Measurements from ENCODE around the gene INAFM1.
"Not testable (repeated sequence)": the region's sequence is repeated elsewhere in the genome, so short reads cannot be mapped to it uniquely, and the experiment has no call there.

Gene INAFM1

DNA sequence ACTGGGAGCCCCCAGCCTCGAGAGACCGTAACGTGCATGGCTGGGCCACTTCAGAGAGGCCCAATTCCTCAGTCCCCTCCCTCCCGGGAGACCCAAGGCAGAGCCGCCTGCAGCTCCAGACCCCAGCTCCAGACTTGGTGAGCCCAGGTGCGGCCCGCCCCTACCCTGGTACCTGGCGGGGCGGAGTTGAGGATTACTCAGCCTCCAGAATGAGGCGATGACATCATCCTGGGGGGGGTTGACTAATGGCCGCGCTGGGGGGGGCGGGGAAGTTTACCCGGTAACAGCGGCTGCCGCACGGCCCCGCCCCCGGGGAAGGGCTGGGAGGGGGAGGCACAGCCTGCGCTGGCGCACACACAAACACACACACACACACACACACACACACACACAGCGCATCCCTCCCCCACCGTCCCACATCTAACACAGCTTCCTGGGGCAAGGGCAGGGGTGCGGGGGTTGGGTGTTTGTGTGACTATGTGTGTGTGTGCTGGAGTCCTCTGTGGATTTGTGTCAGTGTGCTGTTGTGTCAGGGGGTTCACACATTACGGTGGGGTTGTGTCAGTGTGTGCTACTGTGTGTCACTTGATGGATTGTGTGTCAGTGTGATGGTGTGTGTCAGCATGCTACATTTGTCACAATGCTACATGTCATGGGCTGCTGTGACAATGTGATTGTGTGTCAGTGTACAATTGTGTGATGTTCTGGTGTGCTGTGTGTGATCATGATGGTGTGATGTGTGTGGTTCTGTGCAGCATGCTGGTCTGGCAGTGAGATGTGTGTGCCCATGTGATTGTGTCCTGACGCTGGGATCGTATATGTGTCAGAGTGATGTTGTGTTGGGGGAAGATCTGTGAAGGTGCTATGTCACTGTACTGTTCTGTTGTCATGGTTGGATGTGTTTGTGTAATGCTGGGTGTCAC is 33.4 kb upstream of the INAFM1 start:
- no peak for TF ChIP-seq SPI1 (IDR thresholded peaks at IDR 0.05; ENCODE audit: low read depth, low read length)
- no peak for TF ChIP-seq POLR2A (IDR thresholded peaks at IDR 0.05; ENCODE audit: low read depth, low read length)
- TF ChIP-seq POU2F2 (IDR thresholded peaks at IDR 0.05; ENCODE audit: low read depth, low read length), result peak; percentile 16; the same call in 1 of the 2 replicates
- no peak for TF ChIP-seq POLR2AphosphoS5 (IDR thresholded peaks at IDR 0.05; ENCODE audit: low read depth, low read length)
- DNase-seq (ENCODE audit: insufficient read length, low spot score), result peak; percentile 61
- peak; percentile 74 for FAIRE-seq

DNA sequence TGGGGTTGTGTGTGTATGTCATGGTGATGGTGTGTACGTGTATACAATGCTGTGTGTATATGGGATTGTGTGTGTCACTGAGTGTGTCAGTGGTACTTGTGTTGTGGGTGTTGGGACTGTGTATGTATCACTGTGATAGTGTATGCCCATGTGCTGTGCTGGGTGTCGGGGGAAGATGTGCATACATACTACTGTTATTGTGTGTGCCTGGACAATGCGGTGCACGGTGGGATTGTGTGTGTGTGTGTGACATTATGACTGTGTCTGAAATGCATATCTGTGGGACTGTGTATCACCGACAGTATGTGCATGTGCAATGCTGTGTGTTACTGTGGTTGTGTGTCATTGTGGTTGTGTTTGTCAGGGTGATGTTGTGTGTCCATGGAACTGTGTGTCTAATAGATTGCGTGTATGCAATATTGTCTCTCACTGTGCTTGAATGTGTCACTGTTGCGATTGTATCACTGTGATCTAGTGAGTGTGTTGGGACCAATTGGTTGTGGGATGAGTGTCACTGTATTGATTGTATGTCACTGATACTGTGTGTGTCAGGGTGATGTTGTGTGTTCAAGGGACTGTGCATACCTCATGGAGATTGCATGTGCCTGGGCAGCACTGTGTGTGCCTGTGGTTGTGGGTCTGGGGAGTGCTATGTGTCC is 32.6 kb upstream of the INAFM1 start:
- TF ChIP-seq TAF1 (IDR thresholded peaks at IDR 0.05; ENCODE audit: low read depth, low read length) (no peak), POU2F2 (IDR thresholded peaks at IDR 0.05; ENCODE audit: low read depth, low read length) (no peak)
- no peak for FAIRE-seq
- DNase-seq (ENCODE audit: insufficient read length, low spot score), result no peak

DNA sequence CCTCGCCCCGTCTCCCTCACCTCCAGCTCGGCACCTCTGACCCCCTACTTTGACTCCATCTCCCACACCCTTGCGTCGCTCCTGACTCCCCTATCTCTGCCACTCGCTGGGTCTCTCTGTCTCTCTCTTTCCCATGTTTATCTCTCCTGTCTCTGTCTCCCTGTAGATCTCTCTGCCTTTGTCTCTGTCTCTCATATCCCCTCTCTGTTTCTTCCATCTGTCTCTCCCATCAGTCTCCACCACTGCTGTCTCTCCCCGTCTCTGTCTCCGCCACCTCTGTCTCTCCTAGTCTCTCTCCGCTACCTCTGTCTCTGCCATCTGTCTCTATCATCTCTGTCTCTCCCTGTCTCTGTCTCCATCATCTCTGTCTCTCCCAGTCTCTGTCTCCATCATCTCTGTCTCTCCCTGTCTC is 31.3 kb upstream of the INAFM1 start:
- no peak for FAIRE-seq
- TF ChIP-seq POU2F2 (IDR thresholded peaks at IDR 0.05; ENCODE audit: low read depth, low read length) (no peak), POLR2AphosphoS5 (IDR thresholded peaks at IDR 0.05; ENCODE audit: low read depth, low read length) (no peak), SPI1 (IDR thresholded peaks at IDR 0.05; ENCODE audit: low read depth, low read length) (no peak)
- no peak for DNase-seq (ENCODE audit: insufficient read length, low spot score)

DNA sequence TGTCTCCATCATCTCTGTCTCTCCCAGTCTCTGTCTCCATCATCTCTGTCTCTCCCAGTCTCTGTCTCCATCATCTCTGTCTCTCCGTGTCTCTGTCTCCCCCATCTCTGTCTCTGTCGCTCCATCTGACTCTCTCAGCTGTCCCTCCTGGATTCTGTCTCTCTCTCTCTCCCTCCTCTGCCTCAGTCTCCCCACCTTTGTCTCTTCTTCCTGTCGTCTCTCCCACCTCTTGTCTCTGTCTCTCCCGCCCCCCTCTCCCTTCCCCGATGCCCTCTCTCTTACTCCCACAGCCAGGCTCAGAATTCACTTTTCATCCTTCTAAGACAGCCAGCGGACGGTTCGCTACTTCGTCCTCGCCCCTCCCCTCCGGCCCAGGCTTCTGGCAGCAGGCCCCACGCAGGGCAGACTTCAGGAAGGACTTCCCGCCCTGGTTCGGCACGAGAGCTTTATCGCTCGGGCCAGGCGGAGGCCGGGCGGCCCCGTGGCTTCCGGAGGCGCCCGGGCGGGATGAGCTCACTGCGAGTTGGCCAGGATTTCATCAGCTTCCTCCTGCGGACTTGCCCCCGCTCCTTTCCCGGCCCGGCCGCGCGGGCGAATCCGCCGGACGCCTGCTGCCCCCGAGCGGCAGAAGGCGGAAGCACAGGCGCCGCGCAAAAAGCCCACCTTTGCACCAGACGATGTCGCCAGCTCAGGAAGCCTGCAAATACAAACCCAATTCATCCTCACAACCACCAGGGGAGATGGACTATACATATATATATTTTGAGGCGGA is 30.7 kb upstream of the INAFM1 start:
- FAIRE-seq, result peak; percentile 87
- peak; percentile 92 for DNase-seq (ENCODE audit: insufficient read length, low spot score)
- no peak for TF ChIP-seq PAX5 (IDR thresholded peaks at IDR 0.05; ENCODE audit: insufficient read depth, low read length, severe bottlenecking)
- no peak for TF ChIP-seq TAF1 (IDR thresholded peaks at IDR 0.05; ENCODE audit: low read depth, low read length)
- peak; percentile 12; the same call in 1 of the 2 replicates for TF ChIP-seq POU2F2 (IDR thresholded peaks at IDR 0.05; ENCODE audit: low read depth, low read length)
- 0 out of 2 replicates have a peak, but pooled peaks have one; percentile 0 for TF ChIP-seq SPI1 (IDR thresholded peaks at IDR 0.05; ENCODE audit: low read depth, low read length)
- TF ChIP-seq POLR2A (IDR thresholded peaks at IDR 0.05; ENCODE audit: low read depth, low read length), result no peak

DNA sequence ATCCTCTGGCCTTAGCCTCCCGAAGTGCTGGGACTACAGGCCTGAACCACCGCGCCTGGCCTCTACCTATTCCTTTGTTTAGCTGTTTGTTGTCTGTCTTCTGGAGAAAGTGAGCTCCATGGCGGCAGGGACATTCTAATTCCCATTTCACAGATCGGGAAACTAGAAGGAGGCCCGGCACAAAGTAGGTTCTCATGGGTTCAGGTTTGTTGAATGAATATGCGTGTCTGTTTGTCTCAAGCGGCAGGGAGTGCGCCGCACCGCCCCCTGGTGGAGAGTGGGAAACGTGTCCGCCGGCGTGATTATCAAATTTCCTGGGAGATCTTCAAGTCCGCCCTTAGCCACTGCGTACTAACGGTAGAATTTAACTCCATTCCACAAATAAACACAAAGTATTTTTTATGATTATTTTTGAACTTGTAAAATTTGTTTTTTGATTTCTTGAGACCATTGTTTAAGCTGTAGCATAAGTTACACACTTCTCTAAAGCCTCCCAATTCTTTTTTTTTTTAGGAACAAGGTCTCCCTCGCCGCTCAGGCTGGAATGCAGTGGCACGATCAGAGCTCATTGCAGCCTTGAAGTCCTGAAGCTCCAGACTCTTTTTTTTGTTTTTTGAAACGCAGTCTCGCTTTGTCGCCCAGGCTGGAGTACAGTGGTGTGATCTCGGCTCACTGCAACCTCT is 27.2 kb upstream of the INAFM1 start:
- no peak for FAIRE-seq
- TF ChIP-seq POLR2AphosphoS5 (IDR thresholded peaks at IDR 0.05; ENCODE audit: low read depth, low read length) (no peak), POU2F2 (IDR thresholded peaks at IDR 0.05; ENCODE audit: low read depth, low read length) (peak; percentile 56; the same call in 1 of the 2 replicates)
- DNase-seq (ENCODE audit: insufficient read length, low spot score), result no peak

DNA sequence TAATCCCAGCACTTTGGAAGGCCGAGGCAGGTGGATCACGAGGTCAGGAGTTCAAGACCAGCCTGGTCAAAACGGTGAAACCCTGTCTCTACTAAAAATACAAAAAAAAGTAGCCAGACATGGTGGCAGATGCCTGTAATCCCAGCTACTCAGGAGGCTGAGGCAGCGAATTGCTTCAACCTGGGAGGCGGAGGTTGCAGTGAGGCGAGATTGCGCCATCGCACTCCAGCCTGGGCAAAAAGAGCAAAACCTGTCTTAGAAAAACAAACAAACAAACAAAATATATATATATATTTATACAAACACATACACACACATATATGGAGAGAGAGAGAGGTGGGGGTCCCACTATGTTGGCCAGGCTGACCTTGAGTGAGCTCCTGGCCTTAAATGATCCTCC is 21.7 kb upstream of the INAFM1 start:
- DNase-seq (ENCODE audit: insufficient read length, low spot score); FAIRE-seq: not testable (repeated sequence)

DNA sequence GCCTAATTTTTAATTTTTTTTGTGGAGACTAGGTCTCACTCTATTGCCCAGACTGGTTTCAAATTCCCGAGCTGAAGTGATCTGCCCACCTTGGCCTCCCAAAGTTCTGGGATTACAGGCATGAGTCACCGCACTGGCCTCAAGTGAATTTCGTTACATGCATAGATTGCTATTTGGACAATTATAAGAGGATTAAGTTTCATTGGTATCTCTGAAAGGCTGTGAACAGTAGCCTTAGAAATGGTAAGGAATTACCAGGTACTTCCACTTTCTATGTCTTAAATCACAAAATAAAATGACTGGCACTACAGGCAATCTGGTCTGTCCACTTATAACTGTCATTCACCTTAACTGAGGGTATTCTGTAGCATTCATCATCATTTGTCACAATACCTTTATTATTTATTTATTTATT is 21.2 kb upstream of the INAFM1 start:
- DNase-seq (ENCODE audit: insufficient read length, low spot score) (no peak), FAIRE-seq (no peak)
- no peak for TF ChIP-seq POLR2AphosphoS5 (IDR thresholded peaks at IDR 0.05; ENCODE audit: low read depth, low read length)

DNA sequence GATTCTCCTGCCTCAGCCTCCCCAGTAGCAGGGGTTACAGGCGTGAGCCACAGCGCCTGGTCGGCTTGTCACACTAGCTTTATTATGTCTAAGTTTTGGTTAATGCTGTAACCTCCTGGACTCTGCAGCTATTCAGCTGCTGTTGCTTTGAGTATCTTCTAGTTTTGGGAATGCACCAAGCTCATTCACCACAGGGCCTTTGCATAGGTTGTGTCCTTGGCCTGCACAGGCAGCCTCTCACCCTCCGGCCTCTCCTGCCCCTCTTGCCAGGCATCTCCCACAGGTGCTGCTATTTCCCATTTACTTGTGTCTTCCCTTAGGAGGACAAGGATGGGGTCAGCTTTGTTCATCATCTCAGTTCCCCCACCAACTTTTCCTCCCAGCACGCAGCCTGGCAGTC is 20.7 kb upstream of the INAFM1 start:
- DNase-seq (ENCODE audit: insufficient read length, low spot score) (no peak), FAIRE-seq (no peak)
- TF ChIP-seq POU2F2 (IDR thresholded peaks at IDR 0.05; ENCODE audit: low read depth, low read length) (no peak), POLR2AphosphoS5 (IDR thresholded peaks at IDR 0.05; ENCODE audit: low read depth, low read length) (no peak), SPI1 (IDR thresholded peaks at IDR 0.05; ENCODE audit: low read depth, low read length) (no peak), POLR2A (IDR thresholded peaks at IDR 0.05; ENCODE audit: low read depth, low read length) (no peak), PAX5 (IDR thresholded peaks at IDR 0.05; ENCODE audit: insufficient read depth, low read length, severe bottlenecking) (no peak), TAF1 (IDR thresholded peaks at IDR 0.05; ENCODE audit: low read depth, low read length) (no peak)

DNA sequence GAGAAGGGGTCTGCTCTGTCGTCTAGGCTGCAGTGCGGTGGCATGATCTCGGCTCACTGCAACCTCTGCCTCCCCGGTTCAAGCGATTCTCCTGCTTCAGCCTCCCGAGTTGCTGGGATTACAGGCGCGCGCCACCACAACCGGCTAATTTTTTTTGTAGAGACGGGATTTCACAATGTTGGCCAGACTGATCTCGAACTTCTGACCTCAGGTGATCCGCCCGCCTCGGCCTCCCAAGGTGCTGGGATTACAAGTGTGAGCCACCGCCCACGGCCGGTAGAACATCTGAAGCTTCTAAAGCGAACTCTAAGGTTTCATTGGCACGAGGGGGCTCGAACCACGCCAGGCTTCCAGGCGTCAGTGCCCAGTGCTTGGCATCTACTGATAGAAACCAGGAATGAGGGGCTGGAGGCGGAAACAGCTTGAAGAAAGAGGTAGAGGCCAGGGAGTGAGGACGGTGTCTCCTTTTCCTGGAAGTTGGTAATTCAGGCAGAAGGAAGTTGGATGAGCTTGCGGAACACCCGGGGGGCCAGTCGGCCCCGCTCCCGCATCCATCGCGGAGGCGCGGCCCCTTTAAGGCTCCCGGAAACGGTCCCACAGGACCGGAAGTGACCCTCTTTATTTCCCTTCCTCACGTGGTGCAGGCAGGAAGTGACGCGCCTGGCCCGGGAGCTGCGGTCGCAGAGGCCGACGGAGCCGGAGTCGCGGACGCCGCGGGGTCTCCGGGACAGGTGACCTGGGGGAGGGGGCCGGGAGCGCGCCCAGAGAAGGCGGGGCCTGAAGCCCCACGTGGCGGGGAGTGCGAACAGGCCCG is 18.6 kb upstream of the INAFM1 start, which contains the start of gene CCDC9:
TSS of gene CCDC9 (plus strand) at position 647 of the 814 bp plus-strand sequence. CDS start 1,876 bp downstream, outside the sequence.
- TF ChIP-seq POLR2AphosphoS5 (IDR thresholded peaks at IDR 0.05; ENCODE audit: low read depth, low read length) (no peak), POU2F2 (IDR thresholded peaks at IDR 0.05; ENCODE audit: low read depth, low read length) (0 out of 2 replicates have a peak, but pooled peaks have one; percentile 14), POLR2A (IDR thresholded peaks at IDR 0.05; ENCODE audit: low read depth, low read length) (peak; percentile 76), TAF1 (IDR thresholded peaks at IDR 0.05; ENCODE audit: low read depth, low read length) (peak; percentile 61), PAX5 (IDR thresholded peaks at IDR 0.05; ENCODE audit: insufficient read depth, low read length, severe bottlenecking) (no peak), SPI1 (IDR thresholded peaks at IDR 0.05; ENCODE audit: low read depth, low read length) (peak; percentile 40; the same call in 1 of the 2 replicates)
- DNase-seq (ENCODE audit: insufficient read length, low spot score), result peak; percentile 96
- no peak for FAIRE-seq
